ENCODE results near the gene TMEM229B. TPM values are rescaled to one million over a fixed set of nuclear protein-coding genes. Genes with fewer than 3 reads are reported as not detected.

TMEM229B gene
- total RNA-seq, 1 donor from 2014 or later, result 0.64 TPM

DNA sequence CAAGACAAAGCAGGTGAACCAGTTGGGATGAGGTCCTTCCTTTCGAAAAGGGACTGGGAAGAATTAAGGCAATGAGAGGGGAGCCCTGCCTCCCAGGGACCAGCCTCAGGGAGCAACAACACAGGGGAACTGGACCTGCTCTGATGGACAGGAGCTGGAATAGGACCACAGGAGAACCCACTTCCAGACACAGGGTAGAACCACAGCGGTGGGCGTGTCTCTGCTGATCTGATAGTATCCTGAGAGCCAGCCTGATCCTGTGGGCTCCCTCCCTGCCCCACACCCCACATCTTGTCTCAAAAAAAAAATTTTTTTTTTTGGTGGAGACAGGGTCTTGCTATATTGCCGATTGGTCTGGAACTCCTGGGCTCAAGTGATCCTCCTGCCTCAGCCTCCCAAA lies 62.9 kb downstream of the TMEM229B start:
- DNase-seq (ENCODE audit: low read depth in 2 of 2), result no peak

DNA sequence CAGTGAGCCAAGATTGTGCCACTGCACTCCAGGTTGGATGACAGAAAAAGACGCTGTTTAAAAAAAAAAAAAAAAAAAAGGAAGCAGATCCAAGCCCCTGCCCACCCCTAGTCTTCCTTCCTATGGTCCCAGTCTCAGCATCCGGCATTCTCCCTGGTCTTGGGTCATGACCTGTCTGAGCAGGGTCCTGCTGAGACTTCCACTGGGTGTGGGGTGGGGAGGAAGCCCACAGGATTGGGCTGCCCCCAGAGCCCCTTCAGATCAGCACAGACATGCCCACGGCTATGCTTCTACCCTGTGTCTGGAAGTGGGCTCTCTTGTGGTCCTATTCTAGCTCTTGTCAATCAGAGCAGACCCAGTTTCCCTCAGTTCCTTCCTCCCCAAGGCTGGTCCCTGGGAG lies 64.0 kb downstream of the TMEM229B start:
- no peak for DNase-seq (ENCODE audit: low read depth in 2 of 2)

DNA sequence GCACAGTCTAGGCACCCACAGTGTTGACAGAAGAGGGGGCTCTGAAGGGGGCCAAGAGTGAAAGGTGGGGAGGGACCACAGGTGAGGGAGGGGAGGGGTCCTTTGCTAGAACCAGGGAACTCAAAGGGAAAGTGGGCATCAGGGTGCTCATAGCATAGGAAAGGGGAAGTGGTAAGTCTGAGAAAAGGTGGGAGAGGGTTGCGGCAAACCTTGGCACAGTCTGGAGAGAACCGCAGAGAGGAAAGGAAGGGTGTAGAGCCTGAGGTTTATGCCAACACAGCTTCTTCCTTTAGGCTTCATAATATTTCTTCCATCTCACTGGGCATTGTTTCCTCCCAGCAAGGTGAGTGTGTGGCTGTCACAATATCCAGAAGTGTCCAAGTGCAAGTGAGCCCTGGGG lies 65.1 kb downstream of the TMEM229B start:
- no peak for DNase-seq (ENCODE audit: low read depth in 2 of 2)

DNA sequence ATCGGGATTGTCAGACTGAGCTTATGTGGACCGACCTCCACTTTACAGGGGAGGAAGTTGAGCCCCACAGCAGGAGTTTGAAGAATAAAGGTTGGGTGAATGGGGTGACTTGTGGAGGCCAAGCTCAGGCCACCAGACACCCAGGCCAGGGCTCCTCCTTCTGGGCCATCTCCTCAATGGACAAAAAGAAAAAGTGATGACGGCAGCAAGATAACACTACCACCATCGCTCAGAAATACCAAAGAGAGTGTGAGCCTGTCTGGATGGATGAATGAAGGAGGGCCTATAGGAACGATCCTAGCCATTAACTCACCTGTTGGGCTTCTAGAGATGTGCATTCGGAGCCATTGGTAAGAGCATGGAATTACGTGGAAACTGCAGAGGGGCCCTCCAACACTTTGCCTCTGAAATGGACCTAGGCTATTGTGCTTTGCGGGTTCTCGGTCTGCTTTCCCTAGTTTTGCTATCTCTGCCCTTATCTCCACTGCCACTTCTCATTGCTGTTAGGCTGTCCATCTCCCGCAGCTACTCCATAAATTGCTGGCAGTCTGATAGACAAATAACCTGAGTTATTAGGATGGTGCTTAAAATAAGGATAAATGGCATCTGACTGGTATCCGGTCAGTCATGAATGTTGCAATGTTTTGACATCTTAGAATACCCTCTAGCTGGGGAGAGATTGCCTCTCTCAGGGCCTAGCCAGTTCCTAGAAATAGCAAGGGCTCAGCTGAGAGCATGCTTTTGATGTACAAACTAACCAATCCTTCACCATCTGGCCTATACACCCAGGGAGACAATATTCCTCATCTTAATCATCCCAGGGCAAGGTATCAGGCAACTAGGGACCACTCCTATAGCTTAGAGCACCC lies 66.9 kb downstream of the TMEM229B start:
- no peak for DNase-seq (ENCODE audit: low read depth in 2 of 2)

Other genes with a start within 250 kb of the TMEM229B start
- 24.1 and 27.8 TPM in 2 replicates for gene PALS1, start 247.3 kb downstream of the TMEM229B start, total RNA-seq
- gene ATP6V1D, start 128.9 kb downstream of the TMEM229B start, total RNA-seq, result 46.9 and 47.4 TPM in 2 replicates
- 122 and 135 TPM in 2 replicates for gene EIF2S1, start 128.4 kb downstream of the TMEM229B start, total RNA-seq
- gene PLEK2, start 76.6 kb downstream of the TMEM229B start, total RNA-seq, result 0.51 and 5.5 TPM in 2 replicates
- 0.13 TPM in 2 replicates for gene PLEKHH1, start 44.6 kb upstream of the TMEM229B start, total RNA-seq
- gene PIGH, start 111.5 kb upstream of the TMEM229B start, total RNA-seq, result 9.2 and 14.2 TPM in 2 replicates
- 29.2 and 39.7 TPM in 2 replicates for gene ARG2, start 131.2 kb upstream of the TMEM229B start, total RNA-seq
- gene VTI1B, start 185.9 kb upstream of the TMEM229B start, total RNA-seq, result 36.2 and 51.2 TPM in 2 replicates
- gene RDH11, start 207.0 kb upstream of the TMEM229B start, total RNA-seq, result 77.0 and 84.6 TPM in 2 replicates
- not detected in 2 replicates for gene RDH12, start 213.2 kb upstream of the TMEM229B start, total RNA-seq

Measured in dermis microvascular lymphatic vessel endothelial cell (primary cell).